BLaER1 (cell line): Measurements from ENCODE around the gene SPI1.

Source experiments
- H3K27ac ChIP-seq: shearing (Covaris generic); formaldehyde crosslinking; 2 replicates; pipeline ENCODE4 v1.8.1; 2022
- H3K27me3 ChIP-seq: shearing (Covaris generic); formaldehyde crosslinking; 2 replicates; pipeline ENCODE4 v1.8.1; 2022
- H3K36me3 ChIP-seq: shearing (Covaris generic); formaldehyde crosslinking; 2 replicates; pipeline ENCODE4 v1.8.1; 2022
- H3K4me1 ChIP-seq: shearing (Covaris generic); formaldehyde crosslinking; 2 replicates; pipeline ENCODE4 v1.8.1; 2022
- H3K4me2 ChIP-seq: shearing (Covaris generic); formaldehyde crosslinking; 2 replicates; pipeline ENCODE4 v1.8.1; 2022
- H3K4me3 ChIP-seq: shearing (Covaris generic); formaldehyde crosslinking; 2 replicates; pipeline ENCODE4 v1.8.1; 2022
- H3K9ac ChIP-seq: shearing (Covaris generic); formaldehyde crosslinking; 2 replicates; pipeline ENCODE4 v1.8.1; 2022
- H3K9me3 ChIP-seq: shearing (Covaris generic); formaldehyde crosslinking; 2 replicates; pipeline ENCODE4 v1.8.1; 2022
- H4K20me1 ChIP-seq: shearing (Covaris generic); formaldehyde crosslinking; 2 replicates; pipeline ENCODE4 v1.8.1; 2022
- Cebpa-rat ChIP-seq: shearing (Covaris generic); IDR thresholded peaks from 2 replicates; pipeline ENCODE4 v1.8.1; 2022

The SPI1 gene

DNA sequence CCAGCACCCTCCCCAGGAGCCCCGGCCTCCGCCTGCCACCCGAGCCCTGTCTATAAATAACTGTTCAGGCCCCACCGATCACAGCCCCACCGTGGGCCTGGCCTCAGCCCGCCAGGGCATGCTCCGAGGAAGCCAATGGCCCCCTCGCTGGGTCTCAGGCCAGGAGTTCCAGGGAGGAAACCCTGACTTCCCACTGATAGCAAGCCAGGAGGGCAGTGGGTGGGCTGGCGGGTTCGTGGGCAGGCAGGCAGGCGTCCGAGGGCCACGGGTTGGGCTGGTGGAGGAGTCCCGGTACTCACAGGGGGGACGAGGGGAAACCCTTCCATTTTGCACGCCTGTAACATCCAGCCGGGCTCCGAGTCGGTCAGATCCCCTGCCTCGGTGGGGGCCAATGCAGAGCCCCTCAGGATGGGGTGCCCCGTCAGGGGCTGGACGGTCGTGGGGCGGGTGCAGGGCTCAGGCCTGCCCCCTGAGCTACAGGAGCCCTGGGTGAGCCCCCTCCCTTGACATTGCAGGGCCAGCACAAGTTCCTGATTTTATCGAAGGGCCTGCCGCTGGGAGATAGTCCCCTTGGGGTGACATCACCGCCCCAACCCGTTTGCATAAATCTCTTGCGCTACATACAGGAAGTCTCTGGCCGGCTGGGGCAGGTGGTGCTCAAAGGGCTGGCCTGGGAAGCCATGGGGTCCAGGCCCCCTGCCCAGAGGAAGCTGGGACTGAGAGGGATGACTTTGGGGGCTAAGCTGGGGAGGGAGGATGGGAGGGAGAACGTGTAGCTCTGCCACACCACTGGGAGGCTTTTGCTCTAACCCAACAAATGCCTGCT is at the start of gene SPI1:
SPI1 (minus strand) TSS at position 538 of the 826 bp plus-strand sequence; CDS start at position 344, 194 bp downstream.
- no peak for TF ChIP-seq Cebpa-rat
- Histone ChIP-seq H4K20me1 (peaks cover 23% of the 10 kb centered on the region; the same call in 1 of the 2 replicates), H3K27ac (peak within 1 kb of the TSS; percentile 99), H3K4me2 (peak within 1 kb of the TSS; percentile 100), H3K4me1 (peaks cover 64% of the 10 kb centered on the region), H3K9me3 (no peaks in the 10 kb centered on the region), H3K27me3 (no peaks in the 10 kb centered on the region), H3K9ac (peak within 1 kb of the TSS; percentile 97), H3K4me3 (peak within 1 kb of the TSS; percentile 83), H3K36me3 (peaks cover 24% of the 10 kb centered on the region)

DNA sequence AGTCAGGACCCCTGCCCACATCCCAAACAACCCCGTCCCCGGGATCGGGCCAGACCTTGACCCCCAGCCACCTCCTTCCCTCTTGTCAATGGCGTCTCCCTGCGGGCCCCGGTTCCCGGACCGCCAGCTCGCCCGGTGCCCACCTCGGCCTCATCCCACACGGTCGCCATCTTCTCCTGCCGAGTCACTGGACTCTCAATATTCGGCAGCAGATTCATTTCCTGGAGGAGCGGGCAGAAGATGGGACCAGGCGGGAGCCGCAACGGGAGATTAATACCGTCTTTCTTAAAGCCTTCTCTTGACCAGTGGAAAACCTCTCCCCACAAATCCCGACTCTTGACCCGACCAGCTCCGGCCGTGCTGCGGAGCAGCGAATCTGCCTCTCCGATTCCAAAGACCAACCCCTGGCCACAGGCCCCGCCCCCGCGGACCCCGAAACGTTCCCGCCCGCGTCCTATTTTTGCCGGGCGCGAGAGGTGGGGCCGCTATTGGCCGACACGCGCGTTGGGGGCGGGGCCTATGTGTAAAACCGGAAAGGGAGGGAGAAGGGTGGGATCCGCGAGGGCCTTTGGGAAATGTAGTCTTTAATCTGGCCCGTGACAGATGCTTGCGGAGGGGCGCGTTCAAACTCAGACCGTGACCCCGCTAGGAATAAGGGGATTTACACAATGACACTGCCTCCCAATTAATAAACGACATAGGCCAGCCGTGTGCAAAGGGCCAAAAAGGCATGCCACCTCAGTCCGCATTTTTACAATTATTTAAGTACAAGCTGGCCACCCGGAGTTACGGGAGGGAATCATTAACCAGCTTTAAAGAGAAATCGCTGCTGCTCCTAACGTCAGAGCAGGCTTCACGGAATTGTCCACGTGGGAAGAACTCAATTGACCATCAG is 48.0 kb upstream of the SPI1 start, which contains the start of gene PSMC3:
PSMC3 (minus strand) TSS at position 378 of the 895 bp plus-strand sequence; CDS start at position 218, 160 bp downstream.
- peak within 1 kb of the TSS; percentile 98 for H3K27ac ChIP-seq

DNA sequence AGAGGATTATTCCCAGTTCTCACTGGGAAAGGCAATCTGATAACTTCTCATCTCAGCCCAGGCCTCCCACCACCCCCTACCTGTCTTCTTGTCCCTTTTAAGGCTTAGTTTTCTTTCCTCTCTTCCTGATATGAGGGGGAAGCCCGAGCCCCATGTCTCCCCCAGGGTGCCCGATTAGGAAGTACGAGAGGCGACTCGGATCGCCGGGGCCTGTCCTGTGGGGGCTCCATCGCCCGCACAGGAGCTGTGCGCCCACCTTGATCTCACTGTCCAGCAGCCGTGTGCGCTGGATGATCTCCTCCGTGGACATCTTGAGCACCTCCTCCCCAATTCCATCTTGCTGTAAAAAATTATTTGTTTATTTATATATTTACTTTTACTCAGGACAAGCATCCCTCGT is 47.3 kb upstream of the SPI1 start:
- peak overlapping the region; percentile 95 for H3K4me2 ChIP-seq
- peaks cover 16% of the 10 kb centered on the region for H3K4me1 ChIP-seq
- H3K4me3 ChIP-seq, result peak overlapping the region; percentile 92
- H3K9me3 ChIP-seq, result no peaks in the 10 kb centered on the region
- H3K27ac ChIP-seq, result peak overlapping the region; percentile 98
- no peak for TF ChIP-seq Cebpa-rat
- no peaks in the 10 kb centered on the region for H3K27me3 ChIP-seq
- peak overlapping the region; percentile 95 for H3K9ac ChIP-seq
- peaks cover 46% of the 10 kb centered on the region for H3K36me3 ChIP-seq
- H4K20me1 ChIP-seq, result no peaks in the 10 kb centered on the region

More for the DNA sequence above, 48.0 kb upstream of the SPI1 start, which contains the start of gene PSMC3:
- H3K27me3 ChIP-seq, result no peaks in the 10 kb centered on the region
- TF ChIP-seq Cebpa-rat, result no peak
- peak within 1 kb of the TSS; percentile 92 for H3K4me3 ChIP-seq
- peak within 1 kb of the TSS; percentile 95 for H3K4me2 ChIP-seq
- H3K36me3 ChIP-seq, result peaks cover 39% of the 10 kb centered on the region
- peaks cover 16% of the 10 kb centered on the region for H3K4me1 ChIP-seq
- peak within 1 kb of the TSS; percentile 95 for H3K9ac ChIP-seq
- no peaks in the 10 kb centered on the region for H4K20me1 ChIP-seq
- H3K9me3 ChIP-seq, result no peaks in the 10 kb centered on the region

DNA sequence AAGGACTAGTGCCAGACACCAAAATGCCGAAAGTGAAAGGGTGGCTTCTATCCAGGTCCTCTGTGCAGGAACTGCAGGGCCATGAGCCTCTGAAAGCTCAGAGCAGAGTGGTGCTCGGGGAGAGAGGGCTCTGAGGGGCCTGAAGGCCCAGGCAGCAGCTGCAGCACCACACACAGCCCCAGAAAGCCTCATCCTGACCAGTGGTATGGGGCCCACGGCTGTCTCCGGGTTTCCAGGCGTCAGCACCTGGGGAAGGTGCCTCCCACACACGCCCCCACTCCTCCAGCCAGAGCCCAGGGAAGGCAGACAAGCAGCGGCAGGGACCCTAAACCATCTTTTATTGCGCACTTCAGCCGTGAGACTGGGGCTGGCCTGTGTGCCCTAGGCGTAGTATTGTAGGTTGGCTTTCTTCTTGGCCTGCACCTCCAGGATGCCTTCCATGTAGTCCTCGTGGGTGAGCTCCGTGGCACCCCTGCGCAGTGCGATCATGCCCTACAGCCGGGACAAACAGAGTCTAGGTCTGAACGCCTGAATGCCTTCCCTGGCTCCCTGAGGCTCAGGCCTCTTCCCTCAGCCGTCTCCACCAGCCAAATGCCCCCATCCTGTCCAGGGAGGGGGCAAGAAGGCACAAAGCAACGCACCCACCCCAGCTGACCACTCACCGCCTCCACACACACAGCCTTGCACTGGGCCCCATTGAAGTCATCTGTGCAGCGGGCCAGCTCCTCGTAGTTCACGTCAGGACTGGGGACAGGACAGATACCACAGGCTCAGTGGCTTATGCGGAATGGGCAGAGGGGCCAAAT is 40.3 kb upstream of the SPI1 start:
- Histone ChIP-seq H3K4me3 (no peak overlapping the region), H3K9me3 (no peaks in the 10 kb centered on the region), H3K4me1 (peaks cover 24% of the 10 kb centered on the region), H3K9ac (no peak overlapping the region), H3K27me3 (no peaks in the 10 kb centered on the region), H3K27ac (no peak overlapping the region), H4K20me1 (peaks cover 32% of the 10 kb centered on the region), H3K4me2 (no peak overlapping the region), H3K36me3 (peaks cover 91% of the 10 kb centered on the region)
- TF ChIP-seq Cebpa-rat, result no peak

DNA sequence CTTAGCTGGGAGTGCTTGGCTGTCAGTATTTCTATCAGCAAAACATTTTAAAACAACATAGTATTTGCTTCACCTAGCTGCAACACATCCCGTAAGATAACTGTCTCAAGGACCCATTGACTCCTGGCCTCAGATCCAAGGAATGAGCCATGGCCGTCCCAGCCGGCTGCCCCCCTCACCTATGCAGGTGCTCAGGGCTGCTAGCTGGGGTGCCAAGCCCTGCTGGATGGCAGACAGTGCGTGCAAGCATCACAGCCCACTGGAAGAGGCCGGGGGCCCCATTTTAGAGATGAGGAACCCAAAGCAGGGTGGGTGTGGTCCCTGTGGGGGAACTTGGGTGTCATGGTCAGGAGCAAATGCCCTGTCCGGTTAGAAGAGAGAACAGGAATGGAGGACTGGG is 39.4 kb upstream of the SPI1 start:
- Histone ChIP-seq H3K36me3 (peaks cover 91% of the 10 kb centered on the region), H3K4me2 (no peak overlapping the region), H3K4me1 (peaks cover 30% of the 10 kb centered on the region), H3K27ac (no peak overlapping the region), H3K27me3 (no peaks in the 10 kb centered on the region), H3K9ac (no peak overlapping the region), H3K9me3 (no peaks in the 10 kb centered on the region), H3K4me3 (no peak overlapping the region), H4K20me1 (peaks cover 36% of the 10 kb centered on the region)
- no peak for TF ChIP-seq Cebpa-rat

DNA sequence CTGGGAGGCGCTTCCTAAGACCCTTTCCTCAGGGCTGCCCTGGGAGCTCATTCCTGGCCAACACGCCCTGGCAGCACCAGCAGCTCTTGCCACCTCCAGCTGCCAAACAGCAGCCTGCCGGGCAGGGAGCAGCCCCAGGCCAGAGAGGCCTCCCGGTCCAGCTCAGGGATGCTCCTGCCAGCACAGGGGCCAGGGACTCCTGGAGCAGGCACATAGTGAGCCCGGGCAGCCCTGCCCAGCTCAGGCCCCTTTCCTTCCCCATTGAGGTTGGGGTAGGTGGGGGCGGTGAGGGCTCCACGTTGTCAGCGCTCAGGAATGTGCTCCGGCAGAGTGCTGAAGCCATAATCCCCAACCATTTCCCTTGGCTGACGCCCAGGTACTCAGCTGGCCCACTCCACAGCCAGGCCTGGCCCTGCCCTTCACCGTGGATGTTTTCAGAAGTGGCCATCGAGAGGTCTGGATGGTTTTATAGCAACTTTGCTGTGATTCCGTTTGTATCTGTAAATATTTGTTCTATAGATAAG is 37.7 kb upstream of the SPI1 start:
- Histone ChIP-seq H3K9me3 (no peaks in the 10 kb centered on the region), H3K27ac (peak overlapping the region; percentile 48), H3K9ac (no peak overlapping the region), H4K20me1 (peaks cover 36% of the 10 kb centered on the region), H3K4me2 (no peak overlapping the region), H3K36me3 (peaks cover 83% of the 10 kb centered on the region), H3K27me3 (no peaks in the 10 kb centered on the region), H3K4me1 (peaks cover 32% of the 10 kb centered on the region), H3K4me3 (no peak overlapping the region)
- TF ChIP-seq Cebpa-rat, result no peak

DNA sequence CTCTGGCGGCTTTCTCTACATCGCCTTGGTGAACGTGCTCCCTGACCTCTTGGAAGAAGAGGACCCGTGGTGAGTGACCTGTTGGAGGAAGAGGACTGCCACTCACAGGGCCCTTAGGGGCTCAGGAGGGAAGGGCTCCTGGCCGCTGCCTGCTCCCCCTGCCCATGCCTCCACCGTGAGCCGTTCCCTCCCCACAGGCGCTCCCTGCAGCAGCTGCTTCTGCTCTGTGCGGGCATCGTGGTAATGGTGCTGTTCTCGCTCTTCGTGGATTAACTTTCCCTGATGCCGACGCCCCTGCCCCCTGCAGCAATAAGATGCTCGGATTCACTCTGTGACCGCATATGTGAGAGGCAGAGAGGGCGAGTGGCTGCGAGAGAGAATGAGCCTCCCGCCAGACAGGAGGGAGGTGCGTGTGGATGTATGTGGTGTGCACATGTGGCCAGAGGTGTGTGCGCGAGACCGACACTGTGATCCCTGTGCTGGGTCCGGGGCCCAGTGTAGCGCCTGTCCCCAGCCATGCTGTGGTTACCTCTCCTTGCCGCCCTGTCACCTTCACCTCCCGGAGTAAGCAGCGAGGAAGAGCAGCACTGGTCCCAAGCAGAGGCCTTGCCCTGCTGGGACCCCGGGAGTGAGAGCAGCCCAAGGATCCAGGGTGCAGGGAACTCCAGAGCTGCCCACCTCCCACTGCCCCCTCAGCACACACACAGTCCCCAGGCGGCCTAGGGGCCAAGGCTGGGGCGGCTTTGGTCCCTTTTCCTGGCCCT is 36.9 kb upstream of the SPI1 start:
- Histone ChIP-seq H3K4me1 (peaks cover 39% of the 10 kb centered on the region), H3K9ac (peak overlapping the region; percentile 41; the same call in 1 of the 2 replicates), H3K36me3 (peaks cover 76% of the 10 kb centered on the region), H3K4me3 (no peak overlapping the region), H3K9me3 (no peaks in the 10 kb centered on the region), H4K20me1 (peaks cover 36% of the 10 kb centered on the region), H3K4me2 (peak overlapping the region; percentile 83), H3K27ac (peak overlapping the region; percentile 48), H3K27me3 (no peaks in the 10 kb centered on the region)
- no peak for TF ChIP-seq Cebpa-rat

DNA sequence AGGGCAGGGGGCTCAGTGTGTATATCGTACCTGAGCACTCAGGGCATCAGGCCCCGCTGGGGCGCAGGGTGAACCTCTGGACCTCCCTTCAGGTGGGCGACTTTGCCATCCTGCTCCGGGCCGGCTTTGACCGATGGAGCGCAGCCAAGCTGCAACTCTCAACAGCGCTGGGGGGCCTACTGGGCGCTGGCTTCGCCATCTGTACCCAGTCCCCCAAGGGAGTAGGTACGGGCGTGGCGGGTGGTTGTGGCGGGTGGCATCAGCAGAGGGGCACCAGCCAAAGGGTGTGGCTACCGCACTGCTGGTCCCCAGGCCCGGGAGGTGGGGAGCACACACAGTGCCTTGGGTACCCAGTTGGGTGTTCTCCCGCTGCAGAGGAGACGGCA is 36.3 kb upstream of the SPI1 start:
- no peak overlapping the region for H3K4me3 ChIP-seq
- H3K27ac ChIP-seq, result peak overlapping the region; percentile 48
- H3K4me1 ChIP-seq, result peaks cover 45% of the 10 kb centered on the region
- peaks cover 70% of the 10 kb centered on the region for H3K36me3 ChIP-seq
- H3K9me3 ChIP-seq, result no peaks in the 10 kb centered on the region
- TF ChIP-seq Cebpa-rat, result no peak
- no peaks in the 10 kb centered on the region for H3K27me3 ChIP-seq
- H3K9ac ChIP-seq, result peak overlapping the region; percentile 41; the same call in 1 of the 2 replicates
- peak overlapping the region; percentile 83 for H3K4me2 ChIP-seq
- peaks cover 36% of the 10 kb centered on the region for H4K20me1 ChIP-seq
